ENCODE measurements around the gene MUC5AC. TPM values are rescaled to one million over a fixed set of nuclear protein-coding genes. Genes with fewer than 3 reads are reported as not detected.
"Not testable (repeated sequence)": the region's sequence is repeated elsewhere in the genome, so short reads cannot be mapped to it uniquely, and the experiment has no call there.

The MUC5AC gene
- total RNA-seq, 1 experiment from 2014 or later, result not detected

- no TSS peak for BruUV-seq (replicated peaks)
These were observed 84.5 kb downstream of the MUC5AC start for GRCh38 chr11:1242289-1242688.

GRCh38 chr11:1242751-1243150, 85.0 kb downstream of the MUC5AC start:
- BruUV-seq (replicated peaks); H3K36me3 ChIP-seq (ENCODE audit: insufficient read depth, low read length, poor library complexity, severe bottlenecking); DNase-seq (ENCODE audit: low spot score); CTCF ChIA-PET; H3K27ac ChIP-seq (ENCODE audit: low read depth, low read length, poor library complexity, severe bottlenecking); H3K4me3 ChIP-seq (ENCODE audit: low read depth, low read length, poor library complexity, severe bottlenecking); H3K9me3 ChIP-seq (ENCODE audit: low read depth, low read length, poor library complexity, severe bottlenecking); H3K4me1 ChIP-seq (ENCODE audit: insufficient read depth, low read length, poor library complexity, severe bottlenecking); POLR2A ChIA-PET (ENCODE audit: low non-redundant PET); H3K27me3 ChIP-seq (replicated peaks; ENCODE audit: insufficient read depth, low read depth, low read length, poor library complexity); intact Hi-C loops (cut with micrococcal nuclease; ENCODE audit: unreplicated experiment): not testable (repeated sequence)

More at GRCh38 chr11:1242289-1242688, 84.5 kb downstream of the MUC5AC start:
- H3K36me3 ChIP-seq (ENCODE audit: insufficient read depth, low read length, poor library complexity, severe bottlenecking), result no peaks in the 10 kb centered on the region
- TF ChIP-seq CTCF (conservative IDR thresholded peaks at IDR 0.05; ENCODE audit: low read depth, low read length) (no peak), EZH2 (IDR thresholded peaks at IDR 0.05; ENCODE audit: borderline replicate concordance, low read depth, low read length, poor library complexity, severe bottlenecking) (no peak)
- intact Hi-C loops (cut with micrococcal nuclease; ENCODE audit: unreplicated experiment), result no loop called here
- POLR2A ChIA-PET (ENCODE audit: low non-redundant PET), result no interaction called here
- no peak overlapping the region for H3K4me3 ChIP-seq (ENCODE audit: low read depth, low read length, poor library complexity, severe bottlenecking)
- no peaks in the 10 kb centered on the region for H3K9me3 ChIP-seq (ENCODE audit: low read depth, low read length, poor library complexity, severe bottlenecking)
- DNase-seq (ENCODE audit: low spot score), result no peak
- no peaks in the 10 kb centered on the region for H3K27me3 ChIP-seq (replicated peaks; ENCODE audit: insufficient read depth, low read depth, low read length, poor library complexity)
- H3K4me1 ChIP-seq (ENCODE audit: insufficient read depth, low read length, poor library complexity, severe bottlenecking), result no peaks in the 10 kb centered on the region
- CTCF ChIA-PET, result no interaction called here
- no peak overlapping the region for H3K27ac ChIP-seq (ENCODE audit: low read depth, low read length, poor library complexity, severe bottlenecking)

GRCh38 chr11:1243521-1243920, 85.8 kb downstream of the MUC5AC start:
- H3K9me3 ChIP-seq (ENCODE audit: low read depth, low read length, poor library complexity, severe bottlenecking); H3K27ac ChIP-seq (ENCODE audit: low read depth, low read length, poor library complexity, severe bottlenecking); H3K4me1 ChIP-seq (ENCODE audit: insufficient read depth, low read length, poor library complexity, severe bottlenecking); DNase-seq (ENCODE audit: low spot score); CTCF ChIA-PET; H3K4me3 ChIP-seq (ENCODE audit: low read depth, low read length, poor library complexity, severe bottlenecking); H3K36me3 ChIP-seq (ENCODE audit: insufficient read depth, low read length, poor library complexity, severe bottlenecking); BruUV-seq (replicated peaks); POLR2A ChIA-PET (ENCODE audit: low non-redundant PET); intact Hi-C loops (cut with micrococcal nuclease; ENCODE audit: unreplicated experiment); H3K27me3 ChIP-seq (replicated peaks; ENCODE audit: insufficient read depth, low read depth, low read length, poor library complexity): not testable (repeated sequence)

- H3K27me3 ChIP-seq (replicated peaks; ENCODE audit: insufficient read depth, low read depth, low read length, poor library complexity); POLR2A ChIA-PET (ENCODE audit: low non-redundant PET); H3K4me1 ChIP-seq (ENCODE audit: insufficient read depth, low read length, poor library complexity, severe bottlenecking); CTCF ChIA-PET; H3K27ac ChIP-seq (ENCODE audit: low read depth, low read length, poor library complexity, severe bottlenecking); H3K36me3 ChIP-seq (ENCODE audit: insufficient read depth, low read length, poor library complexity, severe bottlenecking); intact Hi-C loops (cut with micrococcal nuclease; ENCODE audit: unreplicated experiment); H3K9me3 ChIP-seq (ENCODE audit: low read depth, low read length, poor library complexity, severe bottlenecking); DNase-seq (ENCODE audit: low spot score); BruUV-seq (replicated peaks); H3K4me3 ChIP-seq (ENCODE audit: low read depth, low read length, poor library complexity, severe bottlenecking): not testable (repeated sequence)
These were observed 86.8 kb downstream of the MUC5AC start for GRCh38 chr11:1244557-1244956.

- DNase-seq (ENCODE audit: low spot score), result not testable (repeated sequence)
These were observed 88.0 kb downstream of the MUC5AC start for GRCh38 chr11:1245717-1246116.

GRCh38 chr11:1246301-1246700, 88.5 kb downstream of the MUC5AC start:
- intact Hi-C loops (cut with micrococcal nuclease; ENCODE audit: unreplicated experiment), result not testable (repeated sequence)

More at GRCh38 chr11:1245717-1246116, 88.0 kb downstream of the MUC5AC start:
- H3K36me3 ChIP-seq (ENCODE audit: insufficient read depth, low read length, poor library complexity, severe bottlenecking); intact Hi-C loops (cut with micrococcal nuclease; ENCODE audit: unreplicated experiment); BruUV-seq (replicated peaks); CTCF ChIA-PET; H3K4me3 ChIP-seq (ENCODE audit: low read depth, low read length, poor library complexity, severe bottlenecking); POLR2A ChIA-PET (ENCODE audit: low non-redundant PET); H3K27ac ChIP-seq (ENCODE audit: low read depth, low read length, poor library complexity, severe bottlenecking); H3K27me3 ChIP-seq (replicated peaks; ENCODE audit: insufficient read depth, low read depth, low read length, poor library complexity); H3K4me1 ChIP-seq (ENCODE audit: insufficient read depth, low read length, poor library complexity, severe bottlenecking); H3K9me3 ChIP-seq (ENCODE audit: low read depth, low read length, poor library complexity, severe bottlenecking): not testable (repeated sequence)

GRCh38 chr11:1247026-1247425, 89.3 kb downstream of the MUC5AC start:
- CTCF ChIA-PET; DNase-seq (ENCODE audit: low spot score); H3K27me3 ChIP-seq (replicated peaks; ENCODE audit: insufficient read depth, low read depth, low read length, poor library complexity); H3K27ac ChIP-seq (ENCODE audit: low read depth, low read length, poor library complexity, severe bottlenecking); POLR2A ChIA-PET (ENCODE audit: low non-redundant PET); H3K9me3 ChIP-seq (ENCODE audit: low read depth, low read length, poor library complexity, severe bottlenecking); H3K4me3 ChIP-seq (ENCODE audit: low read depth, low read length, poor library complexity, severe bottlenecking); H3K4me1 ChIP-seq (ENCODE audit: insufficient read depth, low read length, poor library complexity, severe bottlenecking); BruUV-seq (replicated peaks); intact Hi-C loops (cut with micrococcal nuclease; ENCODE audit: unreplicated experiment); H3K36me3 ChIP-seq (ENCODE audit: insufficient read depth, low read length, poor library complexity, severe bottlenecking): not testable (repeated sequence)

More at GRCh38 chr11:1246301-1246700, 88.5 kb downstream of the MUC5AC start:
- H3K27ac ChIP-seq (ENCODE audit: low read depth, low read length, poor library complexity, severe bottlenecking); H3K36me3 ChIP-seq (ENCODE audit: insufficient read depth, low read length, poor library complexity, severe bottlenecking); CTCF ChIA-PET; BruUV-seq (replicated peaks); H3K4me3 ChIP-seq (ENCODE audit: low read depth, low read length, poor library complexity, severe bottlenecking); H3K9me3 ChIP-seq (ENCODE audit: low read depth, low read length, poor library complexity, severe bottlenecking); POLR2A ChIA-PET (ENCODE audit: low non-redundant PET); H3K4me1 ChIP-seq (ENCODE audit: insufficient read depth, low read length, poor library complexity, severe bottlenecking); H3K27me3 ChIP-seq (replicated peaks; ENCODE audit: insufficient read depth, low read depth, low read length, poor library complexity); DNase-seq (ENCODE audit: low spot score): not testable (repeated sequence)
